ENCODE results near the gene NPR1.
"Not testable (repeated sequence)": the region's sequence is repeated elsewhere in the genome, so short reads cannot be mapped to it uniquely, and the experiment has no call there.

The NPR1 gene

GRCh38 chr1:153693466-153693865 is 15.0 kb downstream of the NPR1 start:
- TF ChIP-seq EZH2 (IDR thresholded peaks at IDR 0.05), result no peak
- TF ChIP-seq FOXP2 (optimal IDR thresholded peaks at IDR 0.05; ENCODE audit: control extremely low read depth, extremely low read length, insufficient read depth), result no peak
- no peak for TF ChIP-seq POLR2AphosphoS5 (IDR thresholded peaks at IDR 0.05; ENCODE audit: borderline replicate concordance, low read depth, low read length)
- Histone ChIP-seq H3K9ac (ENCODE audit: insufficient read length) (no peak overlapping the region), H3K27ac (no peak overlapping the region), H3K9me3 (ENCODE audit: low read depth, low read length) (no peaks in the 10 kb centered on the region), H3K36me3 (ENCODE audit: insufficient read depth, low read length) (no peaks in the 10 kb centered on the region), H3K4me3 (no peak overlapping the region)
- no peak for DNase-seq (ENCODE audit: low read depth, low spot score)

DNA sequence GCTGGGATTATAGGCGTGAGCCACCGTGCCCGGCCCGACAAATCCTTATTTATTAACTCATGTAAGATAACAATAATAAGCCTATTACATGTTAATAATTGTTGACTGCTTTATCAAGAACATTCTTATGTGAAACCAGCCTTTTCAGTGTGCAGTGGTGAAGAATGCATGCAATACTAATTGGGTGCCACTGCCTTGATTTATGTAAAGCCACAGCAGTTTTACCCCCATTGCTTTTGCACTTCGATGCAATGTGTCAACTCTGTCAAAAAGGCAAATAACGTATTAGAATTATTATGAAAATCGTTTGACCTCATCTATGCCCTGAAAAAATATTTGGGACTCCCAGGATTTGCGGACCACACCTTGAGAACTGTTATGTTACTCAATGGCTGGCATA is 18.3 kb downstream of the NPR1 start:
- no peak overlapping the region for H3K27ac ChIP-seq
- TF ChIP-seq FOXP2 (optimal IDR thresholded peaks at IDR 0.05; ENCODE audit: control extremely low read depth, extremely low read length, insufficient read depth) (no peak), POLR2AphosphoS5 (IDR thresholded peaks at IDR 0.05; ENCODE audit: borderline replicate concordance, low read depth, low read length) (no peak), EZH2 (IDR thresholded peaks at IDR 0.05) (no peak)
- no peak overlapping the region for H3K9ac ChIP-seq (ENCODE audit: insufficient read length)
- DNase-seq (ENCODE audit: low read depth, low spot score), result no peak
- H3K9me3 ChIP-seq (ENCODE audit: low read depth, low read length), result no peaks in the 10 kb centered on the region
- H3K36me3 ChIP-seq (ENCODE audit: insufficient read depth, low read length), result no peaks in the 10 kb centered on the region
- H3K4me3 ChIP-seq, result no peak overlapping the region

- Histone ChIP-seq H3K9me3 (ENCODE audit: low read depth, low read length) (no peaks in the 10 kb centered on the region), H3K27ac (no peak overlapping the region), H3K9ac (ENCODE audit: insufficient read length) (no peak overlapping the region), H3K4me3 (no peak overlapping the region), H3K36me3 (ENCODE audit: insufficient read depth, low read length) (no peaks in the 10 kb centered on the region)
- TF ChIP-seq EZH2 (IDR thresholded peaks at IDR 0.05) (no peak), POLR2AphosphoS5 (IDR thresholded peaks at IDR 0.05; ENCODE audit: borderline replicate concordance, low read depth, low read length) (no peak), FOXP2 (optimal IDR thresholded peaks at IDR 0.05; ENCODE audit: control extremely low read depth, extremely low read length, insufficient read depth) (no peak)
- DNase-seq (ENCODE audit: low read depth, low spot score), result no peak
Measured at GRCh38 chr1:153697191-153698019, 18.9 kb downstream of the NPR1 start.

- Histone ChIP-seq H3K36me3 (ENCODE audit: insufficient read depth, low read length) (no peaks in the 10 kb centered on the region), H3K9ac (ENCODE audit: insufficient read length) (no peak overlapping the region), H3K4me3 (no peak overlapping the region), H3K27ac (no peak overlapping the region), H3K9me3 (ENCODE audit: low read depth, low read length) (no peaks in the 10 kb centered on the region)
- no peak for TF ChIP-seq POLR2AphosphoS5 (IDR thresholded peaks at IDR 0.05; ENCODE audit: borderline replicate concordance, low read depth, low read length)
- TF ChIP-seq FOXP2 (optimal IDR thresholded peaks at IDR 0.05; ENCODE audit: control extremely low read depth, extremely low read length, insufficient read depth), result no peak
- DNase-seq (ENCODE audit: low read depth, low spot score), result no peak
Measured at GRCh38 chr1:153698020-153698922, 19.8 kb downstream of the NPR1 start.

GRCh38 chr1:153698923-153699714 is 20.6 kb downstream of the NPR1 start:
- H3K9ac ChIP-seq (ENCODE audit: insufficient read length), result no peak overlapping the region
- no peak overlapping the region for H3K27ac ChIP-seq
- no peaks in the 10 kb centered on the region for H3K36me3 ChIP-seq (ENCODE audit: insufficient read depth, low read length)
- no peak for DNase-seq (ENCODE audit: low read depth, low spot score)
- no peaks in the 10 kb centered on the region for H3K9me3 ChIP-seq (ENCODE audit: low read depth, low read length)
- H3K4me3 ChIP-seq, result no peak overlapping the region
- TF ChIP-seq FOXP2 (optimal IDR thresholded peaks at IDR 0.05; ENCODE audit: control extremely low read depth, extremely low read length, insufficient read depth), result no peak
- TF ChIP-seq EZH2 (IDR thresholded peaks at IDR 0.05), result no peak
- no peak for TF ChIP-seq POLR2AphosphoS5 (IDR thresholded peaks at IDR 0.05; ENCODE audit: borderline replicate concordance, low read depth, low read length)

GRCh38 chr1:153699768-153700167 is 21.3 kb downstream of the NPR1 start:
- Histone ChIP-seq H3K36me3 (ENCODE audit: insufficient read depth, low read length) (no peaks in the 10 kb centered on the region), H3K4me3 (no peak overlapping the region), H3K9me3 (ENCODE audit: low read depth, low read length) (no peaks in the 10 kb centered on the region), H3K27ac (no peak overlapping the region), H3K9ac (ENCODE audit: insufficient read length) (no peak overlapping the region)
- no peak for DNase-seq (ENCODE audit: low read depth, low spot score)
- TF ChIP-seq FOXP2 (optimal IDR thresholded peaks at IDR 0.05; ENCODE audit: control extremely low read depth, extremely low read length, insufficient read depth) (no peak), EZH2 (IDR thresholded peaks at IDR 0.05) (no peak), POLR2AphosphoS5 (IDR thresholded peaks at IDR 0.05; ENCODE audit: borderline replicate concordance, low read depth, low read length) (no peak)

DNA sequence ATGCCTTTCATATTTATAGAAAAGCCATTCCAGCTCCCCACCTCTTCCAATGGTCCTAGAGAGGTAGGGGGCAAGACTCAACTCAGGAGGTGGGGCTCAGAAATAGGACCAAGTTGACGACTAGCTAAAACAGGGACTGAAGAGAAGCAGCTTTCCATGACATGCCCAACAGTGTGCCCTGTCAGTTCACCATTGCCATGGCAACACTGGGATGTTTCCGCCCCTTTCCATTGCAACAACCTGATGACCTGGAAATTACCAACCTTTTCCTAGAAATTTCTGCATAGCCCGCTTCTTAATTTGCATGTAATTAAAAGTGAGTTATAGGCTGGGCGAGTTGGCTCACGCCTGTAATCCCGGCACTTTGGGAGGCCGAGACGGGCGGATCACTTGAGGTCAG is 27.0 kb downstream of the NPR1 start:
- Histone ChIP-seq H3K4me3 (no peak overlapping the region), H3K36me3 (ENCODE audit: insufficient read depth, low read length) (no peaks in the 10 kb centered on the region), H3K27ac (no peak overlapping the region), H3K9me3 (ENCODE audit: low read depth, low read length) (no peaks in the 10 kb centered on the region), H3K9ac (ENCODE audit: insufficient read length) (no peak overlapping the region)
- TF ChIP-seq EZH2 (IDR thresholded peaks at IDR 0.05) (no peak), POLR2AphosphoS5 (IDR thresholded peaks at IDR 0.05; ENCODE audit: borderline replicate concordance, low read depth, low read length) (no peak), FOXP2 (optimal IDR thresholded peaks at IDR 0.05; ENCODE audit: control extremely low read depth, extremely low read length, insufficient read depth) (no peak)
- DNase-seq (ENCODE audit: low read depth, low spot score), result no peak

GRCh38 chr1:153711026-153711425 is 32.5 kb downstream of the NPR1 start:
- no peak for DNase-seq (ENCODE audit: low read depth, low spot score)

DNA sequence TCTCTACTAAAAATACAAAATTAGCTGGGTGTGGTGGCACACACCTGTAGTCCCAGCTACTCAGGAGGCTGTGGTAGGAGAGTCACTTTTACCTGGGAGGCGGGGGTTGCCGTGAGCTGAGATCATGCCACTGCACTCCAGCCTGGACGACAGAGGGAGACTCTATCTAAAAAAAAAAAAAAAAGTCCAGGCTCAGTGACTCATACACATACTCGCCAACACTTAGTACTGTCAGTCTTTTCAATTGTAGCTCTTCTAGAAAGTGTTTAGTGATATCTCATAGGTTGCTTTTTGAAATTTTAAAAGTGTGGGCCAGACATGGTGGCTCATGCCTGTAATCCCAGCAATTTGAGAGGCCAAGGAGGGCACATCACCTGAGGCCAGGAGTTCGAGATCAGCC is 37.7 kb downstream of the NPR1 start:
- H3K27ac ChIP-seq; H3K9ac ChIP-seq (ENCODE audit: insufficient read length); H3K4me3 ChIP-seq; H3K9me3 ChIP-seq (ENCODE audit: low read depth, low read length); DNase-seq (ENCODE audit: low read depth, low spot score); H3K36me3 ChIP-seq (ENCODE audit: insufficient read depth, low read length): not testable (repeated sequence)

More at GRCh38 chr1:153711026-153711425, 32.5 kb downstream of the NPR1 start:
- Histone ChIP-seq H3K9ac (ENCODE audit: insufficient read length) (no peak overlapping the region), H3K36me3 (ENCODE audit: insufficient read depth, low read length) (no peaks in the 10 kb centered on the region), H3K4me3 (no peak overlapping the region), H3K27ac (no peak overlapping the region), H3K9me3 (ENCODE audit: low read depth, low read length) (no peaks in the 10 kb centered on the region)
- TF ChIP-seq EZH2 (IDR thresholded peaks at IDR 0.05) (no peak), POLR2AphosphoS5 (IDR thresholded peaks at IDR 0.05; ENCODE audit: borderline replicate concordance, low read depth, low read length) (no peak), FOXP2 (optimal IDR thresholded peaks at IDR 0.05; ENCODE audit: control extremely low read depth, extremely low read length, insufficient read depth) (no peak)

Data from SK-N-MC (cell line).